K562 (cell line): Measurements from ENCODE around the gene JPH3. TPM values are rescaled to one million over a fixed set of nuclear protein-coding genes. Genes with fewer than 3 reads are reported as not detected.

Experiments
- ATAC-seq: fragments of 200-7000 bp; cut with Tn5 transposase; 3 replicates; pipeline ENCODE4 v1.9.1; 2020; ENCODE audit warnings: moderate library complexity
- BruUV-seq: library from RNA; stranded (reverse); fragments of 400-500 nt; replicated peaks from 2 replicates; lab custom pipeline; 2021; lab: Mats Ljungman, UMichigan
- CTCF ChIA-PET: fragments of 300-600 bp; formaldehyde crosslinking; extraction: SDS; loops from one replicate; lab custom pipeline; 2021; ENCODE audit warnings: low intra/inter-chr PET ratio; lab: Yijun Ruan, JAX
- POLR2A ChIA-PET: fragments of 300-600, 350-650 bp; sonication (Branson Sonifier 250); formaldehyde crosslinking; extraction: SDS; loops from one replicate; lab custom pipeline; 2021; ENCODE audit warnings: antibody characterized with exemption, inconsistent platforms; lab: Yijun Ruan, JAX
- DNase-seq, 4 experiments: peaks; one replicate each; pipeline versions ENCODE4 v3.0.0 to v3.0.0-alpha.2; 2011 to 2018; ENCODE audit warnings: low spot score in 3 of 4, mixed read lengths in 3 of 4; ENCODE audit errors: extremely low read depth in 1 of 4
- FAIRE-seq: peaks from 2 replicates; lab custom pipeline; 2011; peaks lifted over from hg19 to GRCh38; lab: Jason Lieb, UNC
- H2AFZ ChIP-seq: 2 replicates; pipeline ENCODE4 v1.6.0; 2011; ENCODE audit warnings: low read depth, low read length, control low read depth, inconsistent platforms
- H3K27ac ChIP-seq: fragments of 200-600 bp; 3 replicates; pipeline ENCODE4 v1.8.0; 2011; ENCODE audit warnings: low read depth, mild to moderate bottlenecking, control low read depth, inconsistent platforms, low read length, moderate library complexity, mixed read lengths; ENCODE audit errors: extremely low read depth
- H3K27me3 ChIP-seq, 2 experiments: fragments of 300-600 bp in 1 of 2; 2 replicates in 1 of 2; 3 replicates in 1 of 2; pipeline versions ENCODE4 v1.6.0 to v1.8.0; 2011; ENCODE audit warnings: inconsistent platforms in 2 of 2, low read length in 2 of 2, mild to moderate bottlenecking in 1 of 2, mixed read lengths in 1 of 2, moderate library complexity in 1 of 2; ENCODE audit not compliant: control insufficient read depth in 2 of 2, insufficient read depth in 2 of 2
- H3K36me3 ChIP-seq: fragments of 300-600 bp; 3 replicates; pipeline ENCODE4 v1.8.0; 2011; ENCODE audit warnings: mild to moderate bottlenecking, low read length, inconsistent platforms; ENCODE audit not compliant: control insufficient read depth, insufficient read depth
- H3K4me1 ChIP-seq, 2 experiments: fragments of 200-600 bp in 1 of 2; replicated peaks in 1 of 2; 2 replicates in 1 of 2; 3 replicates in 1 of 2; pipeline versions ENCODE4 v1.5.1 to v1.8.0; 2011; ENCODE audit warnings: inconsistent platforms in 2 of 2, low read length in 2 of 2, mild to moderate bottlenecking in 1 of 2, mixed read lengths in 1 of 2, moderate library complexity in 1 of 2; ENCODE audit not compliant: control insufficient read depth in 2 of 2, insufficient read depth in 2 of 2
- H3K4me2 ChIP-seq: 2 replicates; pipeline ENCODE4 v1.6.1; 2011; ENCODE audit warnings: low read length, control low read depth, inconsistent platforms, mixed read lengths; ENCODE audit not compliant: insufficient read depth
- H3K4me3 ChIP-seq: fragments of 200-600 bp; sonication (generic), shearing (Covaris generic); 2 replicates; pipeline ENCODE4 v1.5.1; 2016; ENCODE audit warnings: control low read depth, inconsistent platforms
- H3K79me2 ChIP-seq: fragments of 200-600 bp; 3 replicates; pipeline ENCODE4 v1.8.0; 2011; ENCODE audit warnings: low read length, inconsistent platforms; ENCODE audit not compliant: control insufficient read depth, insufficient read depth
- H3K9ac ChIP-seq, 2 experiments: 2 replicates each; pipeline versions ENCODE4 v1.6.0 to v1.6.1; 2011; ENCODE audit warnings: low read depth in 2 of 2, low read length in 2 of 2, control low read depth in 1 of 2, inconsistent platforms in 1 of 2, mild to moderate bottlenecking in 1 of 2, mixed read lengths in 1 of 2; ENCODE audit not compliant: insufficient read depth in 1 of 2
- H3K9me1 ChIP-seq: one replicate; pipeline ENCODE4 v1.6.0; 2011; ENCODE audit warnings: inconsistent platforms, mild to moderate bottlenecking, low read length, moderate library complexity; ENCODE audit not compliant: control insufficient read depth, insufficient read depth
- H3K9me3 ChIP-seq: replicated peaks from 2 replicates; pipeline ENCODE4 v1.5.1; 2011; ENCODE audit warnings: low read depth, low read length, inconsistent platforms; ENCODE audit not compliant: control insufficient read depth, insufficient read depth
- H4K20me1 ChIP-seq: replicated peaks from 2 replicates; pipeline ENCODE4 v1.6.1; 2011; ENCODE audit warnings: low read length, inconsistent platforms, mixed read lengths; ENCODE audit not compliant: control insufficient read depth, insufficient read depth
- ADNP ChIP-seq: fragments of 200-800 bp; sonication (Bioruptor generic); IDR thresholded peaks from 2 replicates; pipeline ENCODE4 v1.6.1; 2016; ENCODE audit warnings: missing genetic modification characterization, missing compliant biosample characterization
- CBX5 ChIP-seq: IDR thresholded peaks from 2 replicates; pipeline ENCODE4 v1.6.1; 2014; ENCODE audit warnings: low read depth, borderline replicate concordance
- EP400 ChIP-seq: fragments of 450-650 bp; IDR thresholded peaks from 2 replicates; pipeline ENCODE4 v1.6.1; 2017; ENCODE audit warnings: antibody characterized with exemption, mild to moderate bottlenecking, moderate library complexity
- FOXK2 ChIP-seq, 2 experiments: fragments of 450-650 bp; IDR thresholded peaks in 1 of 2; conservative IDR thresholded peaks in 1 of 2; 2 replicates each; pipeline ENCODE4 v1.6.1; 2016; ENCODE audit warnings: low read depth in 2 of 2, mild to moderate bottlenecking in 1 of 2
- JUN ChIP-seq, 2 experiments: sonication (generic) in 1 of 2; formaldehyde crosslinking in 1 of 2; IDR thresholded peaks; 2 replicates each; pipeline versions ENCODE4 v1.6.1 to v1.8.0; 2012 to 2022; ENCODE audit warnings: borderline replicate concordance in 2 of 2, mild to moderate bottlenecking in 2 of 2, improper control_type of control experiment in 1 of 2, low read depth in 1 of 2, low read length in 1 of 2, missing genetic modification reagents in 1 of 2
- NEUROD1 ChIP-seq: fragments of 150-350 bp; IDR thresholded peaks from 2 replicates; pipeline ENCODE4 v1.6.1; 2014; ENCODE audit warnings: borderline replicate concordance, low read length, low read depth; ENCODE audit not compliant: partially characterized antibody
- PHF8 ChIP-seq: fragments of 200-600 bp; sonication (generic); IDR thresholded peaks from 2 replicates; pipeline ENCODE4 v1.6.1; 2012; ENCODE audit warnings: mixed run types, mild to moderate bottlenecking, inconsistent platforms, low read length, moderate library complexity, borderline replicate concordance
- POLR2G ChIP-seq: fragments of 200-400 bp; formaldehyde crosslinking; IDR thresholded peaks from 2 replicates; pipeline ENCODE4 v1.6.1; 2017; ENCODE audit warnings: low read depth, mild to moderate bottlenecking, antibody characterized with exemption, low read length, moderate library complexity
- ZFP30 ChIP-seq: fragments of 250-450 bp; sonication (Bioruptor Pico); IDR thresholded peaks from 2 replicates; pipeline ENCODE4 v1.8.0; 2022; ENCODE audit warnings: moderate library complexity, mild to moderate bottlenecking, inconsistent platforms, borderline replicate concordance
- WGBS: fragments of 100-300 bp; shearing (Covaris generic); methylation state at CpG from one replicate; pipeline ENCODE4 v1.1.6; 2016; ENCODE audit warnings: low coverage, mixed read lengths; ENCODE audit not compliant: insufficient coverage; ENCODE audit errors: missing lambda C conversion rate; 5-methylcytosine and 5-hydroxymethylcytosine counted together
- in situ Hi-C: fragments of 300-500 bp; cut with MboI; formaldehyde crosslinking; loops from 4 replicates; pipeline ENCODE4 v1.15.0; 2018; ENCODE audit warnings: inconsistent platforms, mixed read lengths
- intact Hi-C: fragments of 100-400 bp; cut with micrococcal nuclease; formaldehyde crosslinking; loops from 2 replicates; pipeline ENCODE4 v1.14.2; 2022
- polyA plus RNA-seq, 8 experiments: library from polyadenylated mRNA; depleted of rRNA in 4 of 8; stranded (reverse) in 5 of 8; unstranded in 3 of 8; fragments of >200 nt; fragmentation: Nextera tagmentation in 2 of 8; fragmentation: Illumina TruSeq in 1 of 8; extraction: Ambion mirVana in 2 of 8; extraction: Trizol in 1 of 8; gene quantifications; 2 replicates each; pipeline versions ENCODE4 v1.2.1 to v1.2.3, GENCODE V29; 2011 to 2014; ENCODE audit warnings: inconsistent platforms in 1 of 8, missing spikeins in 1 of 8
- total RNA-seq, 7 experiments: library from RNA; depleted of rRNA in 6 of 7; stranded (reverse); fragments of >200 nt in 6 of 7; fragmentation: Illumina TruSeq in 2 of 7; extraction: Trizol in 2 of 7; gene quantifications; 2 replicates each; pipeline versions ENCODE4 v1.2.1 to v1.2.3, GENCODE V29; 2011 to 2021; ENCODE audit warnings: low replicate concordance in 1 of 7

Gene JPH3
- total and polyA plus RNA-seq, 9 of the 15 experiments (the other 6 are each of a cell fraction or from before 2014, with no cell fraction given), result 0.01 TPM; not detected in 8

DNA sequence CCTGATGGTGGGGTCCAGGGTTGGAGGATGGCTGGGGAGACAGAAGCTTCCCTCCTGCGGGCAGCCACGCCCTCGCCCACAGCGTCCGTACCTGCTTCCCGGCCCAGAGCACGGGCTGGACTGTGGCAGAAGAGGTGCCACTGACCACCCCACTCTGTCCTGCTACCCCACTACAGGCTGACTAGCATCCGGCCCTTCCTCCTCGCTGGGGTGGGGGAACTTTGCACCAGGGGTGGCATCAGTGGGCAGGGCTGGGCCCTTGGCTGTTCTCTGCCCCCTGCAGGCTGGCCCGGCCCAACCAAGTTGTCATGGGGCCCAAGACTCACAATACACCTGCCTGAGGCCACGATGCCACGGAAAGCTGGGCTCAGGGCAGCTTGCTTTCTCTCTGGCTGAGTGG, 90.4 kb downstream of the JPH3 start:
- peaks cover 19% of the 10 kb centered on the region; the same call in 1 of the 3 replicates for H3K36me3 ChIP-seq
- no TSS peak for BruUV-seq
- H3K27ac ChIP-seq, result no peak overlapping the region
- FAIRE-seq, result no peak
- no peak overlapping the region for H3K4me2 ChIP-seq
- H3K9ac ChIP-seq, result no peak overlapping the region
- no peak for ATAC-seq
- CTCF ChIA-PET, result no interaction called here
- whole genome bisulfite sequencing, result 71% methylated on average over 6 of the region's 12 CpGs
- no peaks in the 10 kb centered on the region for H3K9me3 ChIP-seq
- no peak for DNase-seq
- intact Hi-C loops, result no loop called here
- peaks cover 0 to 52% of the 10 kb centered on the region in 2 experiments; a peak in 2 of 5 replicates for H3K4me1 ChIP-seq
- in situ Hi-C loops, result no loop called here
- H4K20me1 ChIP-seq, result 0 out of 2 replicates have a peak, but pooled peaks cover 8% of the 10 kb centered on the region
- H3K9me1 ChIP-seq, result no peaks in the 10 kb centered on the region
- no peak overlapping the region for H3K4me3 ChIP-seq
- no peaks in the 10 kb centered on the region for H3K79me2 ChIP-seq
- POLR2A ChIA-PET, result interaction anchor here (0.6 to 0.7 kb wide), 2 partner anchors 14 to 30 kb away, joined by 3 read pairs; no protein-coding TSS in a partner anchor
- H2AFZ ChIP-seq, result no peak overlapping the region
- H3K27me3 ChIP-seq, result peaks cover 0 to 21% of the 10 kb centered on the region in 2 experiments; a peak in 3 of 5 replicates
- TF ChIP-seq POLR2G (peak; percentile 46; the same call in 1 of the 2 replicates), NEUROD1 (no peak), ADNP (tag) (no peak)

- peaks cover 26% of the 10 kb centered on the region; the same call in 1 of the 3 replicates for H3K36me3 ChIP-seq
Measured at GRCh38 chr16:87693827-87694226, 91.5 kb downstream of the JPH3 start.

More at GRCh38 chr16:87693827-87694226, 91.5 kb downstream of the JPH3 start:
- Histone ChIP-seq H4K20me1 (0 out of 2 replicates have a peak, but pooled peaks cover 8% of the 10 kb centered on the region), H3K4me2 (no peak overlapping the region), H3K79me2 (no peaks in the 10 kb centered on the region), H3K4me1 (peaks cover 0 to 54% of the 10 kb centered on the region in 2 experiments; a peak in 2 of 5 replicates), H3K9me3 (no peaks in the 10 kb centered on the region), H3K4me3 (no peak overlapping the region), H3K27me3 (peaks cover 0 to 11% of the 10 kb centered on the region in 2 experiments; a peak in 2 of 5 replicates), H3K9me1 (no peaks in the 10 kb centered on the region), H2AFZ (no peak overlapping the region), H3K27ac (no peak overlapping the region), H3K9ac (no peak overlapping the region)
- WGBS, result 90% methylated on average over 12 of the region's 16 CpGs
- ATAC-seq (no peak), FAIRE-seq (no peak), DNase-seq (no peak)
- CTCF ChIA-PET, result no interaction called here
- intact Hi-C loops, result no loop called here
- POLR2A ChIA-PET, result interaction anchor here (0.9 to 1.2 kb wide), 2 partner anchors 9 to 11 kb away, joined by 4 to 9 read pairs; no protein-coding TSS in a partner anchor
- TF ChIP-seq EP400, result no peak
- no peak for TF ChIP-seq PHF8
- TF ChIP-seq CBX5, result no peak
- TF ChIP-seq ZFP30, result no peak
- TF ChIP-seq FOXK2 (conservative IDR thresholded peaks at IDR 0.05 in 1 of 2, IDR thresholded peaks at IDR 0.05 in 1 of 2; ENCODE audit: low read depth in 2 of 2), result no peak
- TF ChIP-seq POLR2G, result peak; percentile 68
- TF ChIP-seq JUN (IDR thresholded peaks at IDR 0.05; ENCODE audit: borderline replicate concordance, low read depth, low read length), result no peak
- TF ChIP-seq JUN (CRISPR knock-in tag; IDR thresholded peaks at IDR 0.05; ENCODE audit: borderline replicate concordance), result no peak
- in situ Hi-C loops, result no loop called here
- no TSS peak for BruUV-seq
